K562 (cell line): ENCODE results near the gene UPK3A. TPM values are rescaled to one million over a fixed set of nuclear protein-coding genes. Genes with fewer than 3 reads are reported as not detected.

Experiments used
- ARHGAP35 ChIP-seq: fragments of 450-650 bp; IDR thresholded peaks from 2 replicates; pipeline ENCODE4 v1.6.1; 2018; ENCODE audit not compliant: partially characterized antibody
- ARID3B ChIP-seq: fragments of 250-450 bp; sonication (Bioruptor Pico); IDR thresholded peaks from 2 replicates; pipeline ENCODE4 v1.4.0; 2020; ENCODE audit warnings: borderline replicate concordance
- BRCA1 ChIP-seq, 2 experiments: fragments of 450-650 bp in 1 of 2; sonication (generic) in 1 of 2; formaldehyde crosslinking in 1 of 2; IDR thresholded peaks; 2 replicates each; pipeline versions ENCODE4 v1.5.0 to v1.6.1; 2017 to 2020; ENCODE audit warnings: mild to moderate bottlenecking in 1 of 2, missing genetic modification reagents in 1 of 2
- C11orf30 ChIP-seq: fragments of 450-650 bp; IDR thresholded peaks from 2 replicates; pipeline ENCODE4 v1.6.1; 2016; ENCODE audit warnings: low read depth, mild to moderate bottlenecking
- CBX3 ChIP-seq, 2 experiments: IDR thresholded peaks; 1 replicate in 1 of 2; 2 replicates in 1 of 2; pipeline ENCODE4 v1.6.1; 2012; ENCODE audit warnings: inconsistent platforms in 2 of 2, low read length in 2 of 2, borderline replicate concordance in 1 of 2, control low read depth in 1 of 2
- FOXJ3 ChIP-seq: sonication (generic); formaldehyde crosslinking; IDR thresholded peaks from 2 replicates; pipeline ENCODE4 v1.4.0; 2020; ENCODE audit warnings: mild to moderate bottlenecking, missing genetic modification reagents
- FOXO4 ChIP-seq: fragments of 450-650 bp; formaldehyde crosslinking; IDR thresholded peaks from 2 replicates; pipeline ENCODE4 v1.4.0; 2020; ENCODE audit warnings: mild to moderate bottlenecking, moderate library complexity
- FUS ChIP-seq: fragments of 200-400 bp; formaldehyde crosslinking; optimal IDR thresholded peaks from 2 replicates; pipeline ENCODE3; 2017; ENCODE audit warnings: low read depth, low read length
- GATAD2B ChIP-seq: fragments of 450-650 bp; IDR thresholded peaks from 2 replicates; pipeline ENCODE4 v1.6.1; 2017; ENCODE audit warnings: mild to moderate bottlenecking, borderline replicate concordance
- KDM1A ChIP-seq, 2 experiments: fragments of 450-650 bp; IDR thresholded peaks; 2 replicates each; pipeline ENCODE4 v1.6.1; 2016; ENCODE audit warnings: mild to moderate bottlenecking in 2 of 2
- NCOA6 ChIP-seq: fragments of 450-650 bp; IDR thresholded peaks from 2 replicates; pipeline ENCODE4 v1.6.1; 2017; ENCODE audit warnings: mild to moderate bottlenecking
- NFIX ChIP-seq: fragments of 250-450 bp; sonication (Bioruptor Pico); IDR thresholded peaks from 2 replicates; pipeline ENCODE4 v1.4.0; 2020; ENCODE audit warnings: low read depth, mild to moderate bottlenecking, moderate library complexity
- OTX1 ChIP-seq: fragments of 450-650 bp; formaldehyde crosslinking; IDR thresholded peaks from 2 replicates; pipeline ENCODE4 v1.4.0; 2022; ENCODE audit warnings: mild to moderate bottlenecking
- PKNOX1 ChIP-seq: fragments of 450-650 bp; IDR thresholded peaks from 2 replicates; pipeline ENCODE4 v1.6.1; 2016
- RBM14 ChIP-seq: fragments of 200-400 bp; formaldehyde crosslinking; IDR thresholded peaks from 2 replicates; pipeline ENCODE4 v1.6.1; 2018; ENCODE audit warnings: low read depth, mild to moderate bottlenecking, low read length, moderate library complexity, borderline replicate concordance; ENCODE audit not compliant: insufficient read depth
- RNF2 ChIP-seq: sonication (generic); IDR thresholded peaks from 2 replicates; pipeline ENCODE4 v1.6.1; 2016
- SIN3A ChIP-seq, 2 experiments: fragments of 150-350 bp in 1 of 2; IDR thresholded peaks; 2 replicates each; pipeline ENCODE4 v1.6.1; 2011 to 2016; ENCODE audit warnings: borderline replicate concordance in 2 of 2, low read depth in 2 of 2, low read length in 2 of 2, mild to moderate bottlenecking in 2 of 2, moderate library complexity in 2 of 2; ENCODE audit not compliant: control insufficient read depth in 1 of 2
- THRA ChIP-seq: fragments of 450-650 bp; IDR thresholded peaks from 2 replicates; pipeline ENCODE4 v1.6.1; 2017; ENCODE audit warnings: mild to moderate bottlenecking, moderate library complexity
- TSC22D4 ChIP-seq: fragments of 450-650 bp; IDR thresholded peaks from 2 replicates; pipeline ENCODE4 v1.6.1; 2016; ENCODE audit warnings: missing genetic modification characterization, missing biosample characterization, control low read depth
- XRCC4 ChIP-seq: IDR thresholded peaks from one replicate; pipeline ENCODE4 v1.6.1; 2011; ENCODE audit not compliant: insufficient read depth, insufficient read length; ENCODE audit errors: extremely low read depth
- ZNF175 ChIP-seq: fragments of 200-800 bp; sonication (Bioruptor generic); IDR thresholded peaks from 2 replicates; pipeline ENCODE4 v1.6.1; 2016; ENCODE audit warnings: low read depth, mild to moderate bottlenecking, missing genetic modification characterization, missing compliant biosample characterization
- ZNF41 ChIP-seq: fragments of 250-450 bp; sonication (Bioruptor Pico); conservative IDR thresholded peaks from 2 replicates; pipeline ENCODE4 v1.4.0; 2020; ENCODE audit warnings: mild to moderate bottlenecking
- ZNF445 ChIP-seq: fragments of 250-450 bp; sonication (Bioruptor Pico); IDR thresholded peaks from 2 replicates; pipeline ENCODE4 v1.4.0; 2020; ENCODE audit warnings: low read depth, mild to moderate bottlenecking, moderate library complexity
- ZNF785 ChIP-seq: fragments of 250-450 bp; sonication (Bioruptor Pico); IDR thresholded peaks from 2 replicates; pipeline ENCODE4 v1.4.0; 2020; ENCODE audit warnings: mild to moderate bottlenecking
- polyA plus RNA-seq, 8 experiments: library from polyadenylated mRNA; depleted of rRNA in 4 of 8; stranded (reverse) in 5 of 8; unstranded in 3 of 8; fragments of >200 nt; fragmentation: Nextera tagmentation in 2 of 8; fragmentation: Illumina TruSeq in 1 of 8; extraction: Ambion mirVana in 2 of 8; extraction: Trizol in 1 of 8; gene quantifications; 2 replicates each; pipeline versions ENCODE4 v1.2.1 to v1.2.3, GENCODE V29; 2011 to 2014; ENCODE audit warnings: inconsistent platforms in 1 of 8, missing spikeins in 1 of 8
- total RNA-seq, 7 experiments: library from RNA; depleted of rRNA in 6 of 7; stranded (reverse); fragments of >200 nt in 6 of 7; fragmentation: Illumina TruSeq in 2 of 7; extraction: Trizol in 2 of 7; gene quantifications; 2 replicates each; pipeline versions ENCODE4 v1.2.1 to v1.2.3, GENCODE V29; 2011 to 2021; ENCODE audit warnings: low replicate concordance in 1 of 7

The UPK3A gene
- total and polyA plus RNA-seq, 9 of the 15 experiments (the other 6 are each of a cell fraction or from before 2014, with no cell fraction given): not detected

- TF ChIP-seq ARID3B (CRISPR knock-in tag) (no peak), C11orf30 (peak; percentile 16; the same call in 1 of the 2 replicates), BRCA1 (IDR thresholded peaks at IDR 0.05) (no peak), BRCA1 (CRISPR knock-in tag; IDR thresholded peaks at IDR 0.05) (no peak), SIN3A (IDR thresholded peaks at IDR 0.05; ENCODE audit: borderline replicate concordance in 2 of 2, control insufficient read depth in 1 of 2, low read depth in 2 of 2, low read length in 2 of 2) (peak; percentile 77 to 86; a peak in 2 of 4 replicates), XRCC4 (no peak), ZNF445 (CRISPR knock-in tag) (no peak), TSC22D4 (tag) (no peak), NFIX (no peak), ZNF785 (CRISPR knock-in tag) (no peak), OTX1 (CRISPR knock-in tag) (no peak), NCOA6 (no peak), ARHGAP35 (no peak), RNF2 (no peak), ZNF175 (CRISPR knock-in tag) (no peak), RBM14 (no peak), FOXJ3 (CRISPR knock-in tag) (no peak), FOXO4 (CRISPR knock-in tag) (no peak), PKNOX1 (no peak), ZNF41 (CRISPR knock-in tag) (no peak), CBX3 (IDR thresholded peaks at IDR 0.05; ENCODE audit: borderline replicate concordance in 1 of 2, low read length in 2 of 2) (no peak), GATAD2B (peak; percentile 61; the same call in 1 of the 2 replicates), FUS (no peak), THRA (no peak), KDM1A (IDR thresholded peaks at IDR 0.05) (no peak)
Observed at GRCh38 chr22:45309422-45310227, 24.9 kb downstream of the UPK3A start, which contains the start of gene FAM118A (continued).
